Measurements from ENCODE around the gene SLC8A1.

DNA sequence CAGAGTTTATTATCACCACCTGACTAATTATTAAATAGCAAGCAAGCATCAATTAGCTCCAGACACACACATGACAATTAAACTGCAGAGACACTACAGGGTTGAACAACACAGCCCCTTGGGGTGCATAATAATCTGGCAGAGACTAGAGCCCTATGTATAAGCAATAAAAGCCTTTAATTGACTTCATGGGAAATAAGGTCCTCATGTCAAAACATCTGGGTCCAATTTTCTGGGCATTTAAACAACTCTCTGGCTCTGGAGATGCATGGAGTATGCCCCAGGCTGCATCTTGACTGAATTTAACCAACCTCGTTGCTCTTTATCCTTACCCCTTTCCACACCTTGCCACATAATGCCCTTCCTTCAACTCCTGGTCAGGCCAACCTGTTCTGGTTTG is 402.1 kb downstream of the SLC8A1 start:
- no peak for TF ChIP-seq CTCF (IDR thresholded peaks at IDR 0.05; ENCODE audit: insufficient read depth, low read depth, low read length)
- TF ChIP-seq EZH2 (IDR thresholded peaks at IDR 0.05; ENCODE audit: insufficient read depth, low read length) = no peak

Measured in astrocyte (in vitro differentiated cells and primary cell).